CD8-positive, alpha-beta memory T cell (primary cell): ENCODE results near the gene ZNF24. TPM values are rescaled to one million over a fixed set of nuclear protein-coding genes. Genes with fewer than 3 reads are reported as not detected.

Experiments used
- CTCF ChIA-PET: fragments of 350-600 bp; sonication (Branson Sonifier 250); formaldehyde crosslinking; loops from one replicate; lab custom pipeline; 2021; ENCODE audit warnings: antibody characterized with exemption; lab: Charles Lee
- POLR2A ChIA-PET: fragments of 350-600 bp; sonication (Branson Sonifier 250); formaldehyde crosslinking; loops from one replicate; lab custom pipeline; 2021; ENCODE audit warnings: antibody characterized with exemption; lab: Charles Lee
- DNase-seq, 5 donors: peaks; one replicate each; pipeline versions ENCODE4 v3.0.0 to v3.0.0-alpha.2; 2020 to 2022; ENCODE audit warnings: mixed read lengths in 1 of 5
- H3K27ac ChIP-seq: one replicate; pipeline ENCODE4 v1.7.0; 2013; ENCODE audit warnings: low read depth, mild to moderate bottlenecking, low read length, moderate library complexity
- H3K27me3 ChIP-seq: 2 replicates; pipeline ENCODE4 v1.7.0; 2013; ENCODE audit warnings: low read length, mild to moderate bottlenecking; ENCODE audit not compliant: insufficient read depth, poor library complexity, severe bottlenecking
- H3K36me3 ChIP-seq: 2 replicates; pipeline ENCODE4 v1.7.0; 2013; ENCODE audit warnings: mild to moderate bottlenecking, low read length, moderate library complexity; ENCODE audit not compliant: insufficient read depth
- H3K4me1 ChIP-seq: 2 replicates; pipeline ENCODE4 v1.7.0; 2013; ENCODE audit warnings: mild to moderate bottlenecking, low read length, moderate library complexity; ENCODE audit not compliant: insufficient read depth
- H3K4me3 ChIP-seq: 2 replicates; pipeline ENCODE4 v1.7.0; 2013; ENCODE audit warnings: mild to moderate bottlenecking, low read length
- H3K9me3 ChIP-seq: 2 replicates; pipeline ENCODE4 v1.7.0; 2013; ENCODE audit warnings: mild to moderate bottlenecking, low read length
- H3K27ac Mint-ChIP-seq, 8 donors: one replicate each; pipeline ENCODE4 v1.8.0; 2020 to 2021; ENCODE audit warnings: mixed read lengths in 8 of 8, mild to moderate bottlenecking in 6 of 8, inconsistent platforms in 3 of 8, moderate library complexity in 3 of 8
- H3K27me3 Mint-ChIP-seq, 2 donors: one replicate each; pipeline ENCODE4 v1.8.0; 2020 to 2021; ENCODE audit warnings: mixed read lengths in 2 of 2, mild to moderate bottlenecking in 1 of 2, moderate library complexity in 1 of 2
- H3K36me3 Mint-ChIP-seq, 3 donors: one replicate each; pipeline ENCODE4 v1.8.0; 2020 to 2021; ENCODE audit warnings: mixed read lengths in 3 of 3, inconsistent platforms in 1 of 3, mild to moderate bottlenecking in 1 of 3
- H3K4me1 Mint-ChIP-seq, 3 donors: one replicate each; pipeline ENCODE4 v1.8.0; 2020 to 2021; ENCODE audit warnings: mixed read lengths in 3 of 3, inconsistent platforms in 1 of 3, mild to moderate bottlenecking in 1 of 3
- H3K4me3 Mint-ChIP-seq, 7 donors: one replicate each; pipeline ENCODE4 v1.8.0; 2020 to 2021; ENCODE audit warnings: mixed read lengths in 7 of 7, mild to moderate bottlenecking in 6 of 7, moderate library complexity in 4 of 7, inconsistent platforms in 2 of 7
- H3K9me3 Mint-ChIP-seq, 5 donors: one replicate each; pipeline ENCODE4 v1.8.0; 2020 to 2022; ENCODE audit warnings: mixed read lengths in 5 of 5, mild to moderate bottlenecking in 3 of 5, moderate library complexity in 2 of 5, inconsistent platforms in 1 of 5
- polyA plus RNA-seq: library from polyadenylated mRNA; unstranded; fragments of 300-500 nt; fragmentation: Illumina TruSeq; gene quantifications from one replicate; pipeline ENCODE4 v1.2.3, GENCODE V29; 2021
- total RNA-seq, 2 experiments: library from RNA; stranded (reverse); gene quantifications; one replicate each; pipeline ENCODE4 v1.2.3, GENCODE V29; 2021

Gene ZNF24
- total and polyA plus RNA-seq, 3 experiments from 2014 or later = 52.1 to 100 (median 52.6) TPM

DNA sequence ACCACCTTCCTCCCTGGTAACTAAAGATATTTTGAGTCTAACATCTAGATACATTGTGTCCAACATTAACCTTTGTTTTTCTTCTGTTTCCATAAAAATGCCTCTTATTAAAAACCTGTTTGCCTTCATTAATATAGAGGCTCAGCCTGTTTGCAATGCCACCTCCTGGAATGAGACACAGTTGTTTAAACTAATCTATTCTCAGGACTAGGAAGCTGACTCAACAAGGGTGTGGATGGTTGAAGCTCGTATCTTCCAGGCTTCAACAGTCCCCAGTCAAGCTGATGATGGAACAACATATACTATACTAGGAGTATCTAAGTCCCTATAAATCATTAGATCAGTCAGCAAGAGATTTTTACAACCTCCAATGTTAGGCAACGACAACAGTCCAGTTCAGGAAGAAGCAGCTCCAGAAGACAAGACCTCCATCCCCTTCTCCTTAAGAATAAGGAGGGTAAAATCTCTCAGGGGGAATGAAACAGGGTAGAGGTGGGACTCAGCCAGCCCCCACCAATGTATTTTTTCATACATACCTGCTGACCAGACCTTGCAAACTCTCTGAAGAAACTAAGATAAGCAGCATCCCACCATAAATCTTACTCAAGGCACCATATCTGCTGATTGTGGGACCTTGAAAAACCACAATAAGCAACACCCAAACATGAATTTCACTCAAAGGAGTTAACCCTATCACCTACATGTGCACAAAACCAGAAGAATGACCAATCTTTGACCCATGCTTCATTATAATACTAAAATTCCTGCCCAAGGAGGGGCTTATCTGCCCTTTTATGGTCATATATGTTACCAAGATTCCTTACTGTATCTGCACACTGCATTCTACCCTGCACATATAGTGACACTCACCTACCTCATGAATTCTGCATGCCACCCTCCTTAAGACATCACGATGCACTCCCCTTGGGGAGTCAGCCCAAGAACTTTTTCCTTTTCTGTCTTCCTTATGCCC is 21.4 kb downstream of the ZNF24 start:
- Histone ChIP-seq H3K36me3 (no peaks in the 10 kb centered on the region), H3K4me3 (no peak overlapping the region), H3K27me3 (no peaks in the 10 kb centered on the region), H3K27ac (no peak overlapping the region), H3K9me3 (no peaks in the 10 kb centered on the region), H3K4me1 (no peaks in the 10 kb centered on the region)
- peak overlapping the region in 1 of 8 donors; percentile 10 for H3K27ac Mint-ChIP-seq
- DNase-seq = no peak
- POLR2A ChIA-PET = no interaction called here
- H3K9me3 Mint-ChIP-seq = peaks cover 0 to 4% (median 0%) of the 10 kb centered on the region in 5 donors
- CTCF ChIA-PET = no interaction called here
- peaks cover 0 to 10% (median 2%) of the 10 kb centered on the region in 3 donors for H3K36me3 Mint-ChIP-seq
- no peak overlapping the region for H3K4me3 Mint-ChIP-seq
- H3K27me3 Mint-ChIP-seq = peaks cover 0 to 3% of the 10 kb centered on the region in 2 donors
- H3K4me1 Mint-ChIP-seq = no peaks in the 10 kb centered on the region

DNA sequence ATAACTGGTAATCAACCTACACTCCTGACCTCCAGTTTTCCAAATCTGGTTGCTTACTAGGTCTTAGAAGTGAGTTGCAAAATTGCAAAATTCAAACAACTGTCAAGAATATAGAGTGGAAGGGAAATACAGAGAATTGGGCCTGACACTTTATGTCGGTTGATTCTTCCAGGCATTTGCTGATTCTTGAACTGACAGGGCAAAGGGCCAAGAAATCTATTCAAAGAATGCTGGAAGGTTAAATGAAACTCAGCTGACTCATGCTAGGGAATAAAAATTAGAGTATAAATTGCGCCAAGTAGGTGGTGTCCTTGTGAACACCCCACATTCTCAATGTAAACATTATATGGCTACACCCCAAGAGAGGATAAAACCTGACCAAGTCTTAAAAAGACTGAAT is 32.7 kb downstream of the ZNF24 start:
- Histone ChIP-seq H3K27me3 (no peaks in the 10 kb centered on the region), H3K27ac (no peak overlapping the region), H3K4me3 (no peak overlapping the region), H3K9me3 (peaks cover 31% of the 10 kb centered on the region), H3K36me3 (peaks cover 12% of the 10 kb centered on the region), H3K4me1 (no peaks in the 10 kb centered on the region)
- Mint-ChIP-seq H3K27me3 (no peaks in the 10 kb centered on the region), H3K4me1 (no peaks in the 10 kb centered on the region), H3K27ac (no peak overlapping the region), H3K36me3 (peaks cover 14 to 66% (median 27%) of the 10 kb centered on the region in 3 donors), H3K9me3 (peaks cover 39 to 87% (median 71%) of the 10 kb centered on the region in 5 donors), H3K4me3 (no peak overlapping the region)
- CTCF ChIA-PET = no interaction called here
- POLR2A ChIA-PET = no interaction called here
- DNase-seq = no peak

DNA sequence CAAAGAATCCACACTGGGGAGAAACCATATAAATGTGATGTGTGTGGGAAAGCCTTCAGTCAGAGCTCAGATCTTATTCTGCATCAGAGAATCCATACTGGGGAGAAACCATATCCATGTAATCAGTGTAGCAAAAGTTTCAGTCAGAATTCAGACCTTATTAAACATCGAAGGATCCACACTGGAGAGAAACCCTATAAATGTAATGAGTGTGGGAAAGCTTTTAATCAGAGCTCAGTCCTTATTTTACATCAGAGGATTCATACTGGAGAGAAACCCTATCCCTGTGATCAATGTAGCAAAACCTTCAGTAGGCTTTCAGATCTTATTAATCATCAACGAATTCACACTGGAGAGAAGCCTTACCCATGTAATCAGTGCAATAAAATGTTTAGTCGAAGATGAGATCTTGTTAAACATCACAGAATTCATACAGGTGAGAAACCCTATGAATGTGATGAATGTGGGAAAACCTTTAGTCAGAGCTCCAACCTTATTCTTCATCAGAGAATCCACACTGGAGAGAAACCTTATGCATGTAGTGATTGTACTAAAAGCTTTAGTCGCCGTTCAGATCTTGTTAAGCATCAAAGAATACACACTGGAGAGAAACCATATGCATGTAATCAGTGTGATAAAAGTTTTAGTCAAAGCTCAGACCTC is 37.5 kb downstream of the ZNF24 start:
- DNase-seq = no peak
- H3K9me3 ChIP-seq = peaks cover 52% of the 10 kb centered on the region
- no peak overlapping the region for H3K4me3 Mint-ChIP-seq
- H3K27ac ChIP-seq = no peak overlapping the region
- peaks cover 41 to 93% (median 72%) of the 10 kb centered on the region in 3 donors for H3K36me3 Mint-ChIP-seq
- no peak overlapping the region for H3K4me3 ChIP-seq
- CTCF ChIA-PET = interaction anchor here (0.7 to 1.1 kb wide), 2 partner anchors 8 to 66 kb away, joined by 3 read pairs; partner anchors contain the start of gene ZNF397
- no peaks in the 10 kb centered on the region for H3K4me1 ChIP-seq
- no peak overlapping the region for H3K27ac Mint-ChIP-seq
- H3K27me3 ChIP-seq = no peaks in the 10 kb centered on the region
- H3K36me3 ChIP-seq = peaks cover 36% of the 10 kb centered on the region
- H3K9me3 Mint-ChIP-seq = peaks cover 34 to 98% (median 92%) of the 10 kb centered on the region in 5 donors
- H3K27me3 Mint-ChIP-seq = no peaks in the 10 kb centered on the region
- POLR2A ChIA-PET = no interaction called here
- H3K4me1 Mint-ChIP-seq = no peaks in the 10 kb centered on the region

DNA sequence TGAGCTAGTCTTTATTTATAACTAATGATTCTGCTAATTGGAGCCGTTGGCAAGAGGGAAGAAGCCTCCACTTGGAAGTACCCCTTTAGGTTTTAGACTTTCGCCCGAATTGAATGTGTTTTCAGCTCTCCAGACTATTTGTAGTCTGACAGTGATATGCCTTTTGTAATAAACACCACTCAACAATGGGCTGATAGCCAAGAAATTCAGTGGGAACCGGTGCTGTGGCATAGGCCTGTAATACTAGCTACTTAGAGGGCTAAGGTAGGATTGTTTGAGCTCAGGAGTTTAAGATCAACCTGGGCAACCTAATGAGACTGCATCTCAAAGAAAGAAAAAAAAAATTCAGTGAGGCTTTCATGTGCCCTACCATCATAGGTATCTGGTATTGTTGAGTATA is 40.6 kb downstream of the ZNF24 start:
- ChIA-PET CTCF (no interaction called here), POLR2A (no interaction called here)
- H3K36me3 ChIP-seq = peaks cover 36% of the 10 kb centered on the region
- DNase-seq = no peak
- H3K36me3 Mint-ChIP-seq = peaks cover 62 to 96% (median 91%) of the 10 kb centered on the region in 3 donors
- peaks cover 40 to 87% (median 86%) of the 10 kb centered on the region in 5 donors for H3K9me3 Mint-ChIP-seq
- no peaks in the 10 kb centered on the region for H3K27me3 ChIP-seq
- no peak overlapping the region for H3K4me3 Mint-ChIP-seq
- no peak overlapping the region for H3K27ac Mint-ChIP-seq
- H3K4me1 ChIP-seq = no peaks in the 10 kb centered on the region
- H3K9me3 ChIP-seq = peaks cover 48% of the 10 kb centered on the region
- H3K27me3 Mint-ChIP-seq = no peaks in the 10 kb centered on the region
- H3K4me1 Mint-ChIP-seq = peaks cover 4 to 12% (median 8%) of the 10 kb centered on the region in 3 donors
- H3K27ac ChIP-seq = no peak overlapping the region
- no peak overlapping the region for H3K4me3 ChIP-seq

DNA sequence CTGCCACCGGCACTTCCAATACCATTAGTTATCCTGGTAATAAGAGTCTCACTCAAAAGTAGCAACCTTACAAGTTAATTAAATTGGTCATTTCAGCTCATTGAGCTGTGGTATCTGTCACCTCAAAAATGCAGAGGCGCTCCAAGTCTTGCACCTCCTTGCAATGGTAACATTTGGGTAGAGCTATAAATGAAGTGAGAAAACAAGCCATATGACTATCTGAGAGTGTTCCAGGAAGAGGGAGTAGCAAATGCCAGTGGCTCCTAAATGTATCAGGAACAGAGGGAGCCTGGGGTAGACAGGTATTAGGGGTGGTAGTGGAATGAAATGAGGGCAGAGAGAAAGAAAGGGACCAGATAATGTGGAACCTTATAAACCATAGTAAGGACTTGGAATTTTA is 48.2 kb downstream of the ZNF24 start:
- CTCF ChIA-PET = no interaction called here
- POLR2A ChIA-PET = no interaction called here
- Mint-ChIP-seq H3K4me1 (peaks cover 44 to 74% (median 73%) of the 10 kb centered on the region in 3 donors), H3K9me3 (peaks cover 14 to 21% (median 16%) of the 10 kb centered on the region in 5 donors), H3K27me3 (peaks cover 0 to 2% of the 10 kb centered on the region in 2 donors), H3K27ac (no peak overlapping the region), H3K4me3 (no peak overlapping the region), H3K36me3 (peaks cover 45 to 76% (median 64%) of the 10 kb centered on the region in 3 donors)
- H3K36me3 ChIP-seq = peaks cover 5% of the 10 kb centered on the region
- H3K9me3 ChIP-seq = no peaks in the 10 kb centered on the region
- DNase-seq = no peak
- no peak overlapping the region for H3K27ac ChIP-seq
- no peaks in the 10 kb centered on the region for H3K27me3 ChIP-seq
- peaks cover 10% of the 10 kb centered on the region for H3K4me1 ChIP-seq
- H3K4me3 ChIP-seq = no peak overlapping the region

DNA sequence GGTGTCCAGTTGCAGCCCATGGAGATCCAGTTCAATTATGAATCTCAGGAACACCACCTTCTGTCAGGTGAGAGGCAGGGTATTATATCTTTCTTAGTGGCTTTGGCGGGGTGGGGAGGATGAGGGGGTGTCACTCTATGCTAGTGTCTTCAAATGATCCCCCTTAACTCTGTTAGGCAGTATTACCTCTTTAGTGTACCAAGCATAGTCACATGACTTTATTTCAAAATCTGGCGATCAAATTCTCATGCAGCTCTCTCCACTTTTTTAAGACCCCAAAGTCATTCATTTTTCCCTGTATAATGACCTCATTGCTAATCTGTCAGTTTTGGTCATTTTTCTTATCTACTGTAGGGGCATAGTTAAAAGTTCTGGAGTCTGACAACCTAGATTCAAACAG is 53.1 kb downstream of the ZNF24 start:
- Histone ChIP-seq H3K4me1 (peaks cover 25% of the 10 kb centered on the region), H3K9me3 (no peaks in the 10 kb centered on the region), H3K27ac (peak overlapping the region; percentile 88), H3K27me3 (no peaks in the 10 kb centered on the region), H3K36me3 (peaks cover 5% of the 10 kb centered on the region), H3K4me3 (peak overlapping the region; percentile 96)
- peak overlapping the region; percentile 51 to 99 (median 98) for H3K27ac Mint-ChIP-seq
- DNase-seq = no peak
- ChIA-PET CTCF (no interaction called here), POLR2A (interaction anchor here (1.3 kb wide), 1 partner anchor 23 kb away, joined by 4 read pairs; no protein-coding TSS in a partner anchor)
- peaks cover 0 to 1% (median 0%) of the 10 kb centered on the region in 5 donors for H3K9me3 Mint-ChIP-seq
- peak overlapping the region; percentile 97 to 99 (median 98) for H3K4me3 Mint-ChIP-seq
- peaks cover 0 to 6% of the 10 kb centered on the region in 2 donors for H3K27me3 Mint-ChIP-seq
- H3K4me1 Mint-ChIP-seq = peaks cover 53 to 90% (median 82%) of the 10 kb centered on the region in 3 donors
- H3K36me3 Mint-ChIP-seq = peaks cover 15 to 46% (median 19%) of the 10 kb centered on the region in 3 donors

DNA sequence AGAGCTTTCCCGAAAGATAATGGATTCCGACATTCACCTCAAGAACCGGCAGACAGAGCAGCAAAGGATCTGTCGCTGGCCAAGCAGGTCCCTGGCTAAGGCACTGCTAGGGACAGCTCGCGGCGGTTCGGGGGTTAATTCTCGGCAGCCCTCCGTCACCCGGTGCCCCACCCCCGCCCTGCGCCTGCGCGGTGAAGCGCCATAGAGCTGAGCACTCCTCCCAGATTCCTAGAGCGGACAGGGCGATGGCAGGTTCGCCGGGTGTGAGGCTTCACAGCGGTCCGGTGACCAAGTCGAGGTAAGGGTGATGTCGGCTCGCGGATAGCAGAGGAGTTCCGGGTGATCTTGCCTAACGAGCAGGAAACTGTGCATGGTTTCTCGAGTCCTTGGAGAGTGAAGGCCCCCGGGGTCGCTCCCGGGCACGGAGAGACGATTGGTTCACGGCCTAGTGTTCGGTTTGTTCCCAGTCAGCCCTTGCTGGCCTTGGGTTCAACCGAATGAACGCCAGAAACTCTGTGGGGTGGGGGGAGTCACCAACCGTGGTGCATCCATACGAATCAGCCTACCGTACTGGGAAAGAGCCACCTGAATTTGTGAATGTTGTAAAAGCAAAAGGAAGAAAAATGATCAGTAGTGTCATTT is 54.0 kb downstream of the ZNF24 start, which contains the start of gene ZSCAN30:
Gene ZSCAN30, minus strand, starts transcription at position 136 of the 642 bp plus-strand sequence. CDS start 25,877 bp downstream, outside the sequence.
- Mint-ChIP-seq H3K27ac (peak within 1 kb of the TSS; percentile 90 to 99 (median 98)), H3K9me3 (peaks cover 0 to 6% (median 0%) of the 10 kb centered on the region in 5 donors), H3K4me1 (peaks cover 51 to 81% (median 75%) of the 10 kb centered on the region in 3 donors), H3K36me3 (peaks cover 13 to 37% (median 18%) of the 10 kb centered on the region in 3 donors), H3K4me3 (peak within 1 kb of the TSS; percentile 97 to 99 (median 98)), H3K27me3 (peaks cover 0 to 6% of the 10 kb centered on the region in 2 donors)
- H3K27ac ChIP-seq = peak within 1 kb of the TSS; percentile 88
- ChIA-PET POLR2A (interaction anchor here (0.5 to 1.1 kb wide), 10 partner anchors 23 to 677 kb away, joined by 3 to 6 read pairs (median 4); partner anchors contain the start of genes INO80C, ZNF24 and ZNF397), CTCF (interaction anchor here (0.6 to 2.5 kb wide), 5 partner anchors 22 to 1603 kb away, joined by 3 to 15 read pairs (median 4); partner anchors contain the start of gene ZNF24)
- no peaks in the 10 kb centered on the region for H3K36me3 ChIP-seq
- DNase-seq = peak; percentile 92 to 96 (median 93)
- peak within 1 kb of the TSS; percentile 96 for H3K4me3 ChIP-seq
- H3K27me3 ChIP-seq = no peaks in the 10 kb centered on the region
- H3K9me3 ChIP-seq = no peaks in the 10 kb centered on the region
- H3K4me1 ChIP-seq = peaks cover 25% of the 10 kb centered on the region
